ENCODE data around the gene MRPL32.

The MRPL32 gene

GRCh38 chr7:42967391-42967790 is 35.2 kb downstream of the MRPL32 start:
- TF ChIP-seq, protein P1, sequence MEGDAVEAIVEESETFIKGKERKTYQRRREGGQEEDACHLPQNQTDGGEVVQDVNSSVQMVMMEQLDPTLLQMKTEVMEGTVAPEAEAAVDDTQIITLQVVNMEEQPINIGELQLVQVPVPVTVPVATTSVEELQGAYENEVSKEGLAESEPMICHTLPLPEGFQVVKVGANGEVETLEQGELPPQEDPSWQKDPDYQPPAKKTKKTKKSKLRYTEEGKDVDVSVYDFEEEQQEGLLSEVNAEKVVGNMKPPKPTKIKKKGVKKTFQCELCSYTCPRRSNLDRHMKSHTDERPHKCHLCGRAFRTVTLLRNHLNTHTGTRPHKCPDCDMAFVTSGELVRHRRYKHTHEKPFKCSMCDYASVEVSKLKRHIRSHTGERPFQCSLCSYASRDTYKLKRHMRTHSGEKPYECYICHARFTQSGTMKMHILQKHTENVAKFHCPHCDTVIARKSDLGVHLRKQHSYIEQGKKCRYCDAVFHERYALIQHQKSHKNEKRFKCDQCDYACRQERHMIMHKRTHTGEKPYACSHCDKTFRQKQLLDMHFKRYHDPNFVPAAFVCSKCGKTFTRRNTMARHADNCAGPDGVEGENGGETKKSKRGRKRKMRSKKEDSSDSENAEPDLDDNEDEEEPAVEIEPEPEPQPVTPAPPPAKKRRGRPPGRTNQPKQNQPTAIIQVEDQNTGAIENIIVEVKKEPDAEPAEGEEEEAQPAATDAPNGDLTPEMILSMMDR (IDR thresholded peaks at IDR 0.05; ENCODE audit: borderline replicate concordance, control extremely low read depth, extremely low read depth, insufficient read depth, missing control alignments): no peak
- in situ Hi-C loops (cut with MboI; ENCODE audit: low sequenced_read_pairs, unreplicated experiment): no loop called here
- DNase-seq (ENCODE audit: low spot score): no peak

DNA sequence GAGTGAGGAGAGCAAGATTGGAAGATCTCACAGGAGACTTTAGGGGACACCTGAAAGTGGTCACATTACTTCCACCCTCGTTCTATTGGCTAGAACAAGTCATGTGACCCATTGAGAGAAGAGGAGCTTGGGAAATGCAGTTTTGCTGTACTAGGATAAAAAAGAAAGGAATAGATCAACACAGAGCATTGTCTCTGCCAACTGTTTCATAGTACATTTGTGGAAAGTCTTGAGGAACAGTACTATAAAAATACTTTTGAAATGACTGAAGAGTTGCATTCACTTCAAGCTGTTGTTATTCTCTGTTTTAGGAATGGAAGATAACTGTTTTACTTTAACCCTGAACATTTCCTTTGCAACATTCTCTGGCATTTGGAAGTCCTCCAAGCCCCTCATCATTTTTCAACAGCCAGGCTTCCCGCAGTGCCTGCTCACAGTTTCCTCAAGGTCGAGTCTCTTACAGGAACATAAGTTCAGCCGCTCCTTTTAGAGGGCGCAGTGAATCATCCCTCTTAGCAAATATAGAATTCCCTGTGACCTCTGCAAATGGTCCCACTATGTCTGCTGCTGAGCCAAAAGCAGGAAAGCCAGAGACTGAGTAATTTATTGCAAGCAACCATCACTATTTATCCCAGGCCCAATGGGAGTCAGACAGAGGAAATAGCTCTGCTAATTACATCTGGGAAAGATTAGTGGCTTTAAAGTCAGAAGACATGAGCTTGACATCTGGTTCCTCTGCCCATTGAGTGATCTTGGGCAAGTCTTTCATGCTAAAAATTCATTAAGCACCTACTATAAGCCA is 40.7 kb downstream of the MRPL32 start:
- DNase-seq (ENCODE audit: low spot score): no peak
- TF ChIP-seq, protein P1 (IDR thresholded peaks at IDR 0.05; ENCODE audit: borderline replicate concordance, control extremely low read depth, extremely low read depth, insufficient read depth, missing control alignments): no peak
- in situ Hi-C loops (cut with MboI; ENCODE audit: low sequenced_read_pairs, unreplicated experiment): no loop called here

- in situ Hi-C loops (cut with MboI; ENCODE audit: low sequenced_read_pairs, unreplicated experiment): no loop called here
- no peak for DNase-seq (ENCODE audit: low spot score)
- TF ChIP-seq, protein P1 (IDR thresholded peaks at IDR 0.05; ENCODE audit: borderline replicate concordance, control extremely low read depth, extremely low read depth, insufficient read depth, missing control alignments): no peak
These were observed 44.2 kb downstream of the MRPL32 start for GRCh38 chr7:42976371-42976770.

- in situ Hi-C loops (cut with MboI; ENCODE audit: low sequenced_read_pairs, unreplicated experiment): no loop called here
- no peak for DNase-seq (ENCODE audit: low spot score)
- TF ChIP-seq, protein P1 (IDR thresholded peaks at IDR 0.05; ENCODE audit: borderline replicate concordance, control extremely low read depth, extremely low read depth, insufficient read depth, missing control alignments): no peak
These were observed 46.3 kb downstream of the MRPL32 start for GRCh38 chr7:42978496-42978895.

DNA sequence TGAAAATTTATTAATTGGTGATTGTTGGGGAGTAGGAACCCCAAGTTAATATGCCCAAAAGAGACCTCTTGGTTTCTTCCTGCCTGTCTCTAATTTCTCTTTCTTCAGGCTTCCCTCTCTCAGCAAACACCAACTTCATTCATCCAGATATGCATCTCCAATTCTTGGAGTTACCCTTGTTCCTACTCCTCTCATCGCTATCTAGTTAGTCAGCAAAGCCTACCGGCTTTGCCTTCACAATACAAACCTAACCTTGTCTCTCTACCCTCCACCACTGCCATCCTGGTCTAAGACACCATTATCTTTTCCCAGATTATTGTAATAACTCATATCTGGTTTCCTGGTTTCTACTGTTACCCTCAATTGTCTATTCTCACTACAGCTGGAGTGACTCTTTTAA is 47.9 kb downstream of the MRPL32 start:
- in situ Hi-C loops (cut with MboI; ENCODE audit: low sequenced_read_pairs, unreplicated experiment): no loop called here
- no peak for DNase-seq (ENCODE audit: low spot score)
- TF ChIP-seq, protein P1 (IDR thresholded peaks at IDR 0.05; ENCODE audit: borderline replicate concordance, control extremely low read depth, extremely low read depth, insufficient read depth, missing control alignments): no peak

DNA sequence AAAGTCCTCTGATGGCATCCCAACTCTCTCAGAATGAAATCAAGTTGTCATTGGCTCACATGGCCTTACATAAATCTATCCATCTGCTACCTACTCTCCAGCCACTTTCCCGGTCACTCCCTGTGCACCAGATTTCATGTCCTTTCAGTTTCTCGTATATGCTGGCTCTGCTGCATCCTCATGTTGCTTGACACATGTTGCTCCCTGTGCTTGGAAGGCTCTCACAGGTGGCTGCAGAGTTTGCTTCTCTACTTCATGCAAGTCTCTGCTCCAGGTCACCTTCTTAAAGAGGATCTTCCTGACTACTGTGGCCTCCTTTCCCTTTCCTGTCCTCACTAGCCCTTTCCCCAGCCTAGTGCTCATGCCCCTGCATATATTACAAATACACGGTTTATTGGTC is 48.3 kb downstream of the MRPL32 start:
- DNase-seq (ENCODE audit: low spot score): no peak
- in situ Hi-C loops (cut with MboI; ENCODE audit: low sequenced_read_pairs, unreplicated experiment): no loop called here

More for the DNA sequence above, 48.3 kb downstream of the MRPL32 start:
- TF ChIP-seq, protein P1 (IDR thresholded peaks at IDR 0.05; ENCODE audit: borderline replicate concordance, control extremely low read depth, extremely low read depth, insufficient read depth, missing control alignments): no peak
